ENCODE measurements around the gene FHOD3.

Gene FHOD3

GRCh38 chr18:36568487-36568886 lies 271.0 kb downstream of the FHOD3 start:
- no peak for DNase-seq

- DNase-seq: peak; percentile 63
Measured at GRCh38 chr18:36572135-36572856, 274.8 kb downstream of the FHOD3 start.

GRCh38 chr18:36576339-36576738 lies 278.8 kb downstream of the FHOD3 start:
- DNase-seq: no peak

- DNase-seq: no peak
Measured at GRCh38 chr18:36578871-36579710, 281.6 kb downstream of the FHOD3 start.

GRCh38 chr18:36580266-36580665 lies 282.8 kb downstream of the FHOD3 start:
- no peak for DNase-seq

GRCh38 chr18:36580874-36581750 lies 283.6 kb downstream of the FHOD3 start:
- no peak for DNase-seq

- DNase-seq: no peak
Measured at GRCh38 chr18:36582988-36583745, 285.7 kb downstream of the FHOD3 start.

GRCh38 chr18:36589857-36590543 lies 292.5 kb downstream of the FHOD3 start:
- no peak for DNase-seq

- DNase-seq: peak; percentile 41
Measured at GRCh38 chr18:36590621-36591580, 293.4 kb downstream of the FHOD3 start.

- DNase-seq: no peak
Measured at GRCh38 chr18:36592282-36592681, 294.8 kb downstream of the FHOD3 start.

- DNase-seq: no peak
Measured at GRCh38 chr18:36593001-36593400, 295.5 kb downstream of the FHOD3 start.

GRCh38 chr18:36593641-36594040 lies 296.1 kb downstream of the FHOD3 start:
- no peak for DNase-seq

- no peak for DNase-seq
Measured at GRCh38 chr18:36594621-36595020, 297.1 kb downstream of the FHOD3 start.

GRCh38 chr18:36595046-36595817 lies 297.7 kb downstream of the FHOD3 start:
- DNase-seq: no peak

GRCh38 chr18:36595818-36596215 lies 298.3 kb downstream of the FHOD3 start:
- no peak for DNase-seq

- no peak for DNase-seq
Measured at GRCh38 chr18:36597636-36598035, 300.1 kb downstream of the FHOD3 start.

GRCh38 chr18:36600548-36600947 lies 303.0 kb downstream of the FHOD3 start:
- DNase-seq: no peak

- no peak for DNase-seq
Measured at GRCh38 chr18:36601316-36601715, 303.8 kb downstream of the FHOD3 start.

GRCh38 chr18:36602071-36602470 lies 304.6 kb downstream of the FHOD3 start:
- no peak for DNase-seq

GRCh38 chr18:36602620-36603019 lies 305.1 kb downstream of the FHOD3 start:
- DNase-seq: no peak
